Adrenal gland (tissue), 12 donors: ENCODE data around the gene ELK1. TPM values are rescaled to one million over a fixed set of nuclear protein-coding genes. Genes with fewer than 3 reads are reported as not detected.

Experiments used
- DNase-seq, 7 donors: peaks; one replicate each; pipeline ENCODE4 v3.0.0-alpha.2; 2019 to 2020
- H3K27ac ChIP-seq, 5 donors: fragments of 200-600 bp; sonication (generic) in 4 of 5; 1 replicate in 3 of 5; 2 replicates in 2 of 5; pipeline versions ENCODE4 v1.5.1 to v1.8.0; 2016 to 2020; ENCODE audit warnings: mild to moderate bottlenecking in 1 of 5
- H3K27me3 ChIP-seq: fragments of 200-600 bp; 2 replicates; pipeline ENCODE4 v1.8.0; 2021
- H3K36me3 ChIP-seq, 2 donors: fragments of 200-600 bp; replicated peaks in 1 of 2; 1 replicate in 1 of 2; 2 replicates in 1 of 2; pipeline versions ENCODE4 v1.5.1 to v1.8.0; 2018 to 2022
- H3K4me1 ChIP-seq, 2 donors: fragments of 200-600 bp; replicated peaks in 1 of 2; 1 replicate in 1 of 2; 2 replicates in 1 of 2; pipeline versions ENCODE4 v1.5.1 to v1.8.0; 2018 to 2021
- H3K4me3 ChIP-seq, 4 donors: fragments of 200-600 bp; sonication (generic) in 3 of 4; one replicate each; pipeline ENCODE4 v1.5.1; 2016 to 2018
- H3K9me3 ChIP-seq, 3 donors: fragments of 200-600 bp; sonication (generic) in 1 of 3; replicated peaks in 1 of 3; 1 replicate in 2 of 3; 2 replicates in 1 of 3; pipeline versions ENCODE4 v1.5.1 to v1.8.0; 2016 to 2021
- CTCF ChIP-seq, 6 experiments: fragments of 450-650 bp in 4 of 6; fragments of 200-600 bp in 2 of 6; sonication (generic) in 1 of 6; IDR thresholded peaks; 1 replicate in 5 of 6; 2 replicates in 1 of 6; pipeline versions ENCODE4 v1.5.1 to v1.8.0; 2016 to 2021; ENCODE audit warnings: antibody characterized with exemption in 6 of 6, mild to moderate bottlenecking in 2 of 6, moderate library complexity in 1 of 6
- POLR2A ChIP-seq, 2 donors: fragments of 450-650 bp; IDR thresholded peaks; one replicate each; pipeline ENCODE4 v1.6.1; 2017; ENCODE audit warnings: antibody characterized with exemption in 2 of 2, mild to moderate bottlenecking in 2 of 2, moderate library complexity in 1 of 2
- WGBS, 4 donors: extraction: QIAGEN DNeasy Blood & Tissue Kit in 2 of 4; methylation state at CpG; one replicate each; pipeline versions ENCODE4 v1.1.5 to v1.1.7; 2013 to 2017; 5-methylcytosine and 5-hydroxymethylcytosine counted together
- intact Hi-C, 2 donors: fragments of 100-400 bp; cut with DNase I; formaldehyde crosslinking; loops; one replicate each; pipeline versions ENCODE4 v1.14.1 to v1.15.0; 2022 to 2023
- polyA plus RNA-seq, 3 donors: library from polyadenylated mRNA; stranded (reverse); fragments of 200-250 nt in 2 of 3; fragments of 350-450 nt in 1 of 3; fragmentation: Illumina TruSeq in 1 of 3; extraction: RNeasy Lipid Tissue Mini Kit (QIAGEN cat#74804) in 1 of 3; gene quantifications; one replicate each; pipeline ENCODE4 v1.2.3, GENCODE V29; 2013 to 2014
- total RNA-seq, 9 donors: library from RNA; depleted of rRNA in 4 of 9; stranded (reverse); fragments of >200 nt in 4 of 9; fragments of 120-200 nt in 1 of 9; fragmentation: NEBNext Ultra II Directional in 1 of 9; extraction: Animal tissue kit (Norgen Biotek cat#: 25700) in 1 of 9; gene quantifications; one replicate each; pipeline versions ENCODE4 v1.1.0 to v1.2.4, GENCODE V29; 2013 to 2023
- donor health status: healthy with polysubstance abuse.
- donor health status: Bipolar disorder and iron deficiency.
- donor health status: DM: yes; HTN: yes; CAD: no.
- donor health status: DM: no; HTN: no; CAD: no.
- donor health status: DM: no; HTN: no; CAD: no.
- donor health status: DM: yes; HTN: yes; CAD: no.

The ELK1 gene
- total and polyA plus RNA-seq, 12 donors, result 21.6 to 78.8 (median 46.3) TPM

GRCh38 chrX:47651043-47651905, 911 bp upstream of the ELK1 start:
- Histone ChIP-seq H3K27ac (peak overlapping the region in 4 of 5 donors; percentile 51 to 84 (median 75)), H3K4me1 (peaks cover 0 to 9% of the 10 kb centered on the region in 2 donors), H3K36me3 (peaks cover 0 to 5% of the 10 kb centered on the region in 2 donors), H3K4me3 (peak overlapping the region in 1 of 4 donors; percentile 38), H3K27me3 (no peaks in the 10 kb centered on the region), H3K9me3 (no peaks in the 10 kb centered on the region)
- no peak for DNase-seq
- intact Hi-C loops, result no loop called here
- TF ChIP-seq POLR2A (IDR thresholded peaks at IDR 0.05) (peak in 1 of 2 donors; percentile 46), CTCF (IDR thresholded peaks at IDR 0.05) (no peak)
- 12 to 70% (median 29%) methylated on average over 10 to 19 of the region's 19 CpGs for WGBS, 4 donors

- no peak for DNase-seq
- Histone ChIP-seq H3K4me3 (peak overlapping the region in 2 of 4 donors; percentile 56 to 66), H3K36me3 (peaks cover 0 to 4% of the 10 kb centered on the region in 2 donors), H3K27ac (peak overlapping the region in 3 of 5 donors; percentile 83 to 94 (median 84)), H3K27me3 (no peaks in the 10 kb centered on the region), H3K9me3 (no peaks in the 10 kb centered on the region), H3K4me1 (peaks cover 0 to 9% of the 10 kb centered on the region in 2 donors)
- 0 to 50% (median 20%) methylated on average over 9 to 11 of the region's 11 CpGs for WGBS, 4 donors
- intact Hi-C loops, result loop anchor here in 1 of 2 donors (10.0 kb wide), 1 partner anchor 85 kb away; the partner anchor contains the start of gene ARAF
- no peak for TF ChIP-seq CTCF (IDR thresholded peaks at IDR 0.05)
- TF ChIP-seq POLR2A (IDR thresholded peaks at IDR 0.05), result no peak
Observed at GRCh38 chrX:47649781-47650163, 591 bp downstream of the ELK1 start.

- peak overlapping the region in 1 of 5 donors; percentile 34 for H3K27ac ChIP-seq
Observed at GRCh38 chrX:47649271-47649670, 1.1 kb downstream of the ELK1 start.

More at GRCh38 chrX:47649271-47649670, 1.1 kb downstream of the ELK1 start:
- H3K36me3 ChIP-seq, result peaks cover 0 to 4% of the 10 kb centered on the region in 2 donors
- no peaks in the 10 kb centered on the region for H3K9me3 ChIP-seq
- WGBS, 4 donors, result 3 to 45% (median 22%) methylated on average over 8 of the region's 8 CpGs
- peaks cover 0 to 10% of the 10 kb centered on the region in 2 donors for H3K4me1 ChIP-seq
- DNase-seq, result no peak
- no peaks in the 10 kb centered on the region for H3K27me3 ChIP-seq
- TF ChIP-seq CTCF (IDR thresholded peaks at IDR 0.05) (no peak), POLR2A (IDR thresholded peaks at IDR 0.05) (no peak)
- peak overlapping the region in 2 of 4 donors; percentile 56 to 66 for H3K4me3 ChIP-seq
- intact Hi-C loops, result loop anchor here in 1 of 2 donors (10.0 kb wide), 1 partner anchor 84 kb away; the partner anchor contains the start of gene ARAF
